Liver (tissue), 9 donors: Measurements from ENCODE around the gene AFDN. TPM values are rescaled to one million over a fixed set of nuclear protein-coding genes. Genes with fewer than 3 reads are reported as not detected.
A peak's percentile ranks its signal among the peaks of the same experiment; 100 is the strongest.

Experiments
- DNase-seq: peaks from one replicate; pipeline ENCODE4 v3.0.0-alpha.2; 2017; ENCODE audit warnings: low spot score
- H3K27ac ChIP-seq, 2 donors: one replicate each; pipeline ENCODE4 v1.7.0; 2013; ENCODE audit warnings: inconsistent platforms in 2 of 2, low read length in 2 of 2, control low read depth in 1 of 2, low read depth in 1 of 2, mild to moderate bottlenecking in 1 of 2
- H3K27me3 ChIP-seq, 4 donors: one replicate each; pipeline versions ENCODE4 v1.6.1 to v1.7.0; 2013; ENCODE audit warnings: low read length in 3 of 4, inconsistent platforms in 1 of 4, mild to moderate bottlenecking in 1 of 4, moderate library complexity in 1 of 4; ENCODE audit not compliant: control insufficient read depth in 4 of 4, insufficient read depth in 4 of 4
- H3K36me3 ChIP-seq, 4 donors: one replicate each; pipeline versions ENCODE4 v1.6.1 to v1.7.0; 2013; ENCODE audit warnings: low read length in 3 of 4, mild to moderate bottlenecking in 3 of 4, low read depth in 1 of 4, moderate library complexity in 1 of 4; ENCODE audit not compliant: control insufficient read depth in 4 of 4, insufficient read depth in 3 of 4
- H3K4me1 ChIP-seq, 4 donors: one replicate each; pipeline versions ENCODE4 v1.6.1 to v1.7.0; 2013; ENCODE audit warnings: low read length in 3 of 4, mild to moderate bottlenecking in 3 of 4, moderate library complexity in 1 of 4; ENCODE audit not compliant: control insufficient read depth in 4 of 4, insufficient read depth in 4 of 4
- H3K4me3 ChIP-seq, 3 donors: one replicate each; pipeline versions ENCODE4 v1.6.1 to v1.7.0; 2013; ENCODE audit warnings: low read length in 3 of 3, control low read depth in 1 of 3, low read depth in 1 of 3, mild to moderate bottlenecking in 1 of 3
- H3K9ac ChIP-seq, 2 donors: one replicate each; pipeline ENCODE4 v1.7.0; 2013; ENCODE audit warnings: low read length in 2 of 2, mild to moderate bottlenecking in 2 of 2, moderate library complexity in 2 of 2, control low read depth in 1 of 2, low read depth in 1 of 2
- H3K9me3 ChIP-seq, 4 donors: one replicate each; pipeline versions ENCODE4 v1.6.1 to v1.7.0; 2013; ENCODE audit warnings: low read length in 3 of 4; ENCODE audit not compliant: control insufficient read depth in 4 of 4
- FOXA1 ChIP-seq: IDR thresholded peaks from 2 replicates; pipeline ENCODE4 v1.6.1; 2016; ENCODE audit warnings: antibody characterized with exemption
- FOXA2 ChIP-seq: IDR thresholded peaks from 2 replicates; pipeline ENCODE4 v1.6.1; 2016; ENCODE audit warnings: antibody characterized with exemption
- HNF4A ChIP-seq, 2 donors: conservative IDR thresholded peaks; 2 replicates each; pipeline ENCODE4 v1.6.1; 2016; ENCODE audit warnings: antibody characterized with exemption in 2 of 2, mild to moderate bottlenecking in 2 of 2
- HNF4G ChIP-seq: IDR thresholded peaks from 2 replicates; pipeline ENCODE4 v1.6.1; 2016; ENCODE audit warnings: antibody characterized with exemption
- JUND ChIP-seq, 2 donors: IDR thresholded peaks; 2 replicates each; pipeline ENCODE4 v1.6.1; 2016; ENCODE audit warnings: antibody characterized with exemption in 2 of 2
- NR2F2 ChIP-seq: IDR thresholded peaks from 2 replicates; pipeline ENCODE4 v1.6.1; 2016; ENCODE audit warnings: antibody characterized with exemption
- RAD21 ChIP-seq, 2 donors: IDR thresholded peaks; 2 replicates each; pipeline ENCODE4 v1.6.1; 2016; ENCODE audit warnings: antibody characterized with exemption in 2 of 2, mild to moderate bottlenecking in 2 of 2
- RXRA ChIP-seq, 2 donors: IDR thresholded peaks; 2 replicates each; pipeline ENCODE4 v1.6.1; 2017 to 2018; ENCODE audit warnings: antibody characterized with exemption in 2 of 2, mild to moderate bottlenecking in 1 of 2
- SP1 ChIP-seq: IDR thresholded peaks from 2 replicates; pipeline ENCODE4 v1.6.1; 2018; ENCODE audit warnings: antibody characterized with exemption, mild to moderate bottlenecking
- TAF1 ChIP-seq: conservative IDR thresholded peaks from 2 replicates; pipeline ENCODE4 v1.6.1; 2016; ENCODE audit warnings: antibody characterized with exemption, mild to moderate bottlenecking
- YY1 ChIP-seq: IDR thresholded peaks from 2 replicates; pipeline ENCODE4 v1.6.1; 2016; ENCODE audit warnings: antibody characterized with exemption, mild to moderate bottlenecking
- WGBS: extraction: QIAGEN DNeasy Blood & Tissue Kit; methylation state at CpG from one replicate; pipeline ENCODE4 v1.1.7; 2013; 5-methylcytosine and 5-hydroxymethylcytosine counted together
- polyA plus RNA-seq, 2 donors: library from polyadenylated mRNA; stranded (reverse) in 1 of 2; unstranded in 1 of 2; fragments of 200-250 nt in 1 of 2; fragments of >200 nt in 1 of 2; fragmentation: Nextera tagmentation in 1 of 2; extraction: Ambion mirVana in 1 of 2; gene quantifications; one replicate each; pipeline versions ENCODE4 v1.2.1 to v1.2.3, GENCODE V29; 2013 to 2015
- total RNA-seq, 2 donors: library from RNA; depleted of rRNA; stranded (reverse); fragments of >200 nt; gene quantifications; one replicate each; pipeline ENCODE4 v1.2.3, GENCODE V29; 2014
- TF ChIP-seq, protein P1 (sequence below): IDR thresholded peaks from 2 replicates; pipeline ENCODE4 v1.6.1; 2016; ENCODE audit warnings: antibody characterized with exemption
- TF ChIP-seq, protein P2 (sequence below): IDR thresholded peaks from 2 replicates; pipeline ENCODE4 v1.6.1; 2016; ENCODE audit warnings: antibody characterized with exemption, mild to moderate bottlenecking
- donor health status: healthy.
- donor health status: healthy.
- donor health status: healthy.
- donor health status: healthy.
- donor health status: healthy.

The AFDN gene
- total and polyA plus RNA-seq, 4 donors: 21.3 to 145 (median 29.3) TPM

DNA sequence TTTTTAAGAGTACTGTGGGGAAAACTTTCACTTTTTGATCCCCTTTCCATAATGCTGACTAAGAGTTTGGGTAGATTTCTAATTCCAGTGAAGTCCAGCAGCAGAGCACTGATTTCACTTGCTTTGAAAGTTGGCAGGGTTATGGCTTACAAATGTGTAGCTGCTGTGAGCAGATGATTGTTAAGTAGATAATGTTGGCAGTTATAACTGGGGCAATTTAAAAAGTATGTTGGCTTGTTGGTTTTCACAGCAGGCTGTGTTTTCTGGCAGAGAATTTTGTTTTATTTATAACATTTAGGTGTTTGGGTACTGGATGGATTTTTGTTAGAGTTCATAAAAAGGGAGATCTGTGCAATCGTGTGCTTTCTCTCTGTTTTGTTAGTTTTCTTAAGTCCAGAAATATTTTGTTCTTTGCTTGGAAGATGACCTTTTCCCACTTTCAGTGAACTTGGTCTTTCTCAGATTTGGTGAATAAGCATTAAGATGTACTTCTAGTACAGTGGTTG is 31.4 kb downstream of the AFDN start:
- Histone ChIP-seq H3K4me3 (no peak overlapping the region), H3K36me3 (no peaks in the 10 kb centered on the region), H3K9ac (no peak overlapping the region), H3K27ac (peak overlapping the region; percentile 48 to 59), H3K27me3 (no peaks in the 10 kb centered on the region), H3K9me3 (no peaks in the 10 kb centered on the region), H3K4me1 (peaks cover 4 to 33% (median 21%) of the 10 kb centered on the region in 4 donors)
- no peak for DNase-seq
- WGBS: 10% methylated on average over 1 of the region's 1 CpG
- peak; percentile 9 to 15 for TF ChIP-seq HNF4A (conservative IDR thresholded peaks at IDR 0.05)
- no peak for TF ChIP-seq FOXA1
- TF ChIP-seq, protein P1, sequence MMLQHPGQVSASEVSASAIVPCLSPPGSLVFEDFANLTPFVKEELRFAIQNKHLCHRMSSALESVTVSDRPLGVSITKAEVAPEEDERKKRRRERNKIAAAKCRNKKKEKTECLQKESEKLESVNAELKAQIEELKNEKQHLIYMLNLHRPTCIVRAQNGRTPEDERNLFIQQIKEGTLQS: no peak
- no peak for TF ChIP-seq SP1
- peak; percentile 28 for TF ChIP-seq YY1
- TF ChIP-seq RXRA (IDR thresholded peaks at IDR 0.05): peak in 1 of 2 donors; percentile 9
- TF ChIP-seq, protein P2, sequence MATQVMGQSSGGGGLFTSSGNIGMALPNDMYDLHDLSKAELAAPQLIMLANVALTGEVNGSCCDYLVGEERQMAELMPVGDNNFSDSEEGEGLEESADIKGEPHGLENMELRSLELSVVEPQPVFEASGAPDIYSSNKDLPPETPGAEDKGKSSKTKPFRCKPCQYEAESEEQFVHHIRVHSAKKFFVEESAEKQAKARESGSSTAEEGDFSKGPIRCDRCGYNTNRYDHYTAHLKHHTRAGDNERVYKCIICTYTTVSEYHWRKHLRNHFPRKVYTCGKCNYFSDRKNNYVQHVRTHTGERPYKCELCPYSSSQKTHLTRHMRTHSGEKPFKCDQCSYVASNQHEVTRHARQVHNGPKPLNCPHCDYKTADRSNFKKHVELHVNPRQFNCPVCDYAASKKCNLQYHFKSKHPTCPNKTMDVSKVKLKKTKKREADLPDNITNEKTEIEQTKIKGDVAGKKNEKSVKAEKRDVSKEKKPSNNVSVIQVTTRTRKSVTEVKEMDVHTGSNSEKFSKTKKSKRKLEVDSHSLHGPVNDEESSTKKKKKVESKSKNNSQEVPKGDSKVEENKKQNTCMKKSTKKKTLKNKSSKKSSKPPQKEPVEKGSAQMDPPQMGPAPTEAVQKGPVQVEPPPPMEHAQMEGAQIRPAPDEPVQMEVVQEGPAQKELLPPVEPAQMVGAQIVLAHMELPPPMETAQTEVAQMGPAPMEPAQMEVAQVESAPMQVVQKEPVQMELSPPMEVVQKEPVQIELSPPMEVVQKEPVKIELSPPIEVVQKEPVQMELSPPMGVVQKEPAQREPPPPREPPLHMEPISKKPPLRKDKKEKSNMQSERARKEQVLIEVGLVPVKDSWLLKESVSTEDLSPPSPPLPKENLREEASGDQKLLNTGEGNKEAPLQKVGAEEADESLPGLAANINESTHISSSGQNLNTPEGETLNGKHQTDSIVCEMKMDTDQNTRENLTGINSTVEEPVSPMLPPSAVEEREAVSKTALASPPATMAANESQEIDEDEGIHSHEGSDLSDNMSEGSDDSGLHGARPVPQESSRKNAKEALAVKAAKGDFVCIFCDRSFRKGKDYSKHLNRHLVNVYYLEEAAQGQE: peak; percentile 80
- TF ChIP-seq JUND (IDR thresholded peaks at IDR 0.05): peak in 1 of 2 donors; percentile 7
- TF ChIP-seq TAF1: no peak
- TF ChIP-seq RAD21 (IDR thresholded peaks at IDR 0.05): peak in 1 of 2 donors; percentile 16

DNA sequence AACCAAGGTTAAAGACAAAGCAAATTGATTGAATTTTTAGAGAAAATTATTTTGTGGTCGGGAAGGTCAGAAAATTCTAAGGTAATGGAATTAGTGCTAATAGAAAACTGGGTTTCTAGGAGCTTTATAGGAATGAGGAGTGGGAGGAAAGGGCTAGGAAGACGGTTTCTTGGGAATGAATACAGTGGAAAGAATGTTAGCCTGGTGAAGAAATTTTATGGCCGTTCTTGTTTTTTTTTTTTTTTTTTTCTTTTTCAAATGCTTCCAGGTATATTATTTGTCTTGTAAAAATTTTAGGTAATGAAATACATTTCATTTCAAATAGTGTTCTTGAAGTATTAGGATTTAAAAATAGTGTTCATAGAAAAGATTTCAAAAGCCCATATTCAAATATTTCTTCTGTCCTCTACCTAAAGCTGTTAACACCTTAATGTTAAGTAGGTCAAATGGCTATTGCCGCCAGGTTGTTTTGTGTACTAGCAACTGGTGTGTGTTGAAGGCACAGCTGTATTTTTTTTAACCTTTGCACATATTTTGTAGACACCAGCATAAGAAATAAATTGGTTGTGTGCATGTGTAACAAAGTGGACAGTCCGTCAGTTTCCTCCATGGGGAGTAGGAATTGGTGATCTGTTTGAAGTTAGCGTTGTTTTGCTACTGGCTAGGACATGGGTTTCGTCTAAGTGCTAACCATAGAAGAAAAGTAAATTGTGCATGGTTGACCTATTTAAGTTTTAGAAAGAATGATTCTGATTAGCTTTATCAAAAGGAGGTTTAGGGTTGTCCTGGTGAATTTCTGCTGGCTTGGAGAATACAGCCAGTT is 32.3 kb downstream of the AFDN start:
- Histone ChIP-seq H3K4me3 (no peak overlapping the region), H3K9me3 (no peaks in the 10 kb centered on the region), H3K36me3 (no peaks in the 10 kb centered on the region), H3K27ac (peak overlapping the region; percentile 48 to 59), H3K9ac (no peak overlapping the region), H3K4me1 (peaks cover 5 to 40% (median 25%) of the 10 kb centered on the region in 4 donors), H3K27me3 (no peaks in the 10 kb centered on the region)
- DNase-seq: no peak
- 47% methylated on average over 7 of the region's 7 CpGs for WGBS
- TF ChIP-seq HNF4G (no peak), JUND (IDR thresholded peaks at IDR 0.05) (no peak), RXRA (IDR thresholded peaks at IDR 0.05) (peak in 1 of 2 donors; percentile 6), SP1 (peak; percentile 13), NR2F2 (no peak), FOXA1 (no peak), FOXA2 (no peak), HNF4A (conservative IDR thresholded peaks at IDR 0.05) (no peak)
